Neural progenitor cell (in vitro differentiated cells): ENCODE data around the gene KIF26A.

Source experiments
- CTCF ChIP-seq: fragments of 200-600 bp; sonication (generic); IDR thresholded peaks from 2 replicates; pipeline ENCODE4 v1.5.1; 2017; ENCODE audit warnings: antibody characterized with exemption, mild to moderate bottlenecking
- EZH2 ChIP-seq: fragments of 200-600 bp; sonication (generic); IDR thresholded peaks from 2 replicates; pipeline ENCODE4 v1.6.1; 2017; ENCODE audit warnings: antibody characterized with exemption, mild to moderate bottlenecking, moderate library complexity
- EZH2phosphoT487 ChIP-seq: fragments of 200-600 bp; sonication (generic); IDR thresholded peaks from 2 replicates; pipeline ENCODE4 v1.6.1; 2017; ENCODE audit warnings: antibody characterized with exemption

GRCh38 chr14:104112113-104112505, 26.3 kb upstream of the KIF26A start:
- TF ChIP-seq CTCF (no peak), EZH2 (no peak), EZH2phosphoT487 (no peak)
